ENCODE data around the gene MAPKAP1. TPM values are rescaled to one million over a fixed set of nuclear protein-coding genes. Genes with fewer than 3 reads are reported as not detected.

The MAPKAP1 gene
- total RNA-seq, 1 donor from 2014 or later = 49.6 TPM

DNA sequence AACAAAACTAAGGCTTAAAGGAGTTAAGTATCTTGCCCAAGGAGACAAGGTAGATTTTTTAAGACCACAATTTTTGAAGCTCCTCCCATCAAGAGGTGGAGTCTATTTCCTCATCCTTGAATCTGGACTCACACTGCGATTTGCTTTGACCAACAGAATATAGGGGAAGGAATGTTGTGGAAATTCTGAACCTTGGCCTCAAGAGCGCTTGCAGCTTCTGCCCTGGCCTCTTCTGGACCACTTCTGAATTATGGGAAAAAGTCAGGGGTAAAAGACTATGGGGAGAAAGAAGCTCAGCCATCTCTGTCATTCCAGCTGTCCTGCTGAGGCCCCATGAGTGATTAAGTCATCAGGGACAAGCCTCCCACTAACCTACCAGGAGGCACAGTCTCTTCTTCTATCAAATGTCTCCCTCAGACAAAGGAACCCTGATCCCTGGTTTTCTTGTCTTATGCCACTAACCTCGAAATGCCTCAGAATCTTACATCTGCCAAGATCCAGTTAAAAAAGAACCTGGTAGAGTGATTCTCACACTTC, 25.9 kb downstream of the MAPKAP1 start:
- Histone ChIP-seq H3K27ac (no peak overlapping the region), H3K4me3 (no peak overlapping the region), H3K9me3 (no peaks in the 10 kb centered on the region), H3K36me3 (no peaks in the 10 kb centered on the region), H3K27me3 (no peaks in the 10 kb centered on the region), H3K4me1 (no peaks in the 10 kb centered on the region)
- TF ChIP-seq, protein P1, sequence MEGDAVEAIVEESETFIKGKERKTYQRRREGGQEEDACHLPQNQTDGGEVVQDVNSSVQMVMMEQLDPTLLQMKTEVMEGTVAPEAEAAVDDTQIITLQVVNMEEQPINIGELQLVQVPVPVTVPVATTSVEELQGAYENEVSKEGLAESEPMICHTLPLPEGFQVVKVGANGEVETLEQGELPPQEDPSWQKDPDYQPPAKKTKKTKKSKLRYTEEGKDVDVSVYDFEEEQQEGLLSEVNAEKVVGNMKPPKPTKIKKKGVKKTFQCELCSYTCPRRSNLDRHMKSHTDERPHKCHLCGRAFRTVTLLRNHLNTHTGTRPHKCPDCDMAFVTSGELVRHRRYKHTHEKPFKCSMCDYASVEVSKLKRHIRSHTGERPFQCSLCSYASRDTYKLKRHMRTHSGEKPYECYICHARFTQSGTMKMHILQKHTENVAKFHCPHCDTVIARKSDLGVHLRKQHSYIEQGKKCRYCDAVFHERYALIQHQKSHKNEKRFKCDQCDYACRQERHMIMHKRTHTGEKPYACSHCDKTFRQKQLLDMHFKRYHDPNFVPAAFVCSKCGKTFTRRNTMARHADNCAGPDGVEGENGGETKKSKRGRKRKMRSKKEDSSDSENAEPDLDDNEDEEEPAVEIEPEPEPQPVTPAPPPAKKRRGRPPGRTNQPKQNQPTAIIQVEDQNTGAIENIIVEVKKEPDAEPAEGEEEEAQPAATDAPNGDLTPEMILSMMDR (IDR thresholded peaks at IDR 0.05) = no peak
- no peak for DNase-seq (ENCODE audit: low spot score in 2 of 2)
- intact Hi-C loops (cut with DNase I) = no loop called here

DNA sequence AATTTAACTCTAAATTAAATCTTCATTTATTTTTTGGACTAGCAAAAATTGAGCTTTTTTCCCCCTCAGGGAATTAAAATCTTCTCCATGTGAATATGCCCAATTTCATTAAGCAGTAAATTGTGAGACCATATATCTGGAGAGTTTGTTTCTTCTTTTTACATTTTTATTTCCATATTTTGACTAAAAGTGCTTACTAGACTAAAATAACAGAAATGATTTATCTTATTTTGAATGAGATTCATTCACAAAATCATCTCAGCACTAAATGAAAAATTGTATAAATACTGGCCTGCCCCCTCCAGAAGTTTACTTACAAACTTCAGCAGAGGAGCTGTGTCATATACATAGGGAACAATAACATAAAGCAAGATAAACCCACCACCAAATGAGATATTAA, 26.6 kb downstream of the MAPKAP1 start:
- Histone ChIP-seq H3K36me3 (no peaks in the 10 kb centered on the region), H3K27ac (no peak overlapping the region), H3K4me1 (no peaks in the 10 kb centered on the region), H3K4me3 (no peak overlapping the region), H3K9me3 (no peaks in the 10 kb centered on the region), H3K27me3 (no peaks in the 10 kb centered on the region)
- TF ChIP-seq, protein P1 (IDR thresholded peaks at IDR 0.05) = no peak
- intact Hi-C loops (cut with DNase I) = no loop called here
- no peak for DNase-seq (ENCODE audit: low spot score in 2 of 2)

DNA sequence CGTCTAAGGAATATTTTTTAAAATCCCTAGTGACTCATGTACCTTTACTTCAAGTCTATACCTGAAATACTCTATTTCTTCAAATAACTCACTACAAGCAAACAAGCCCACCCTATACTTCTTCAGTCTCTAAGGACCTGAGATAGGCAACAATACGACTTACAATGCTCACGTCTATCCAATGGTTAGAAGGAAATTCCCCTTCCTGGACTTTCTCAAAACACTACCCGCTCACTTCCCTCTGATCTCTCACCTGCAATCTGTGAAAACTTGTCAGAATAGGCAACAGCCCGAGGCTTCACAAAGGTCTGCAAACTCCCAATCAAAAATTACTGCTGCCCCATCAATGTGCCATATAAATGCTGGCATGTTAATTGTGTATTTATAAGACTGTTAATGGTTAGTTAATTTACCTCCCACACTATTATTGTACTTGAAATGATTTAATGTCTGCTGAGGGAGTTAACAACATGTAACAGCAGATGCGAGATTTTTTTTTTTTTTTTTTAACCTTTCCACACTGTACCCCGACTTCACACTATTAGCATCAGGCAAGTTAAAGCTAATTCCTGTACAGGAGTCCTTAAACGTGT, 27.3 kb downstream of the MAPKAP1 start:
- H3K9me3 ChIP-seq = no peaks in the 10 kb centered on the region
- TF ChIP-seq, protein P1 (IDR thresholded peaks at IDR 0.05) = no peak
- H3K27ac ChIP-seq = no peak overlapping the region
- intact Hi-C loops (cut with DNase I) = no loop called here
- H3K4me1 ChIP-seq = peaks cover 0 to 2% of the 10 kb centered on the region in 2 donors
- H3K4me3 ChIP-seq = no peak overlapping the region
- DNase-seq (ENCODE audit: low spot score in 2 of 2) = no peak
- no peaks in the 10 kb centered on the region for H3K36me3 ChIP-seq
- no peaks in the 10 kb centered on the region for H3K27me3 ChIP-seq

DNA sequence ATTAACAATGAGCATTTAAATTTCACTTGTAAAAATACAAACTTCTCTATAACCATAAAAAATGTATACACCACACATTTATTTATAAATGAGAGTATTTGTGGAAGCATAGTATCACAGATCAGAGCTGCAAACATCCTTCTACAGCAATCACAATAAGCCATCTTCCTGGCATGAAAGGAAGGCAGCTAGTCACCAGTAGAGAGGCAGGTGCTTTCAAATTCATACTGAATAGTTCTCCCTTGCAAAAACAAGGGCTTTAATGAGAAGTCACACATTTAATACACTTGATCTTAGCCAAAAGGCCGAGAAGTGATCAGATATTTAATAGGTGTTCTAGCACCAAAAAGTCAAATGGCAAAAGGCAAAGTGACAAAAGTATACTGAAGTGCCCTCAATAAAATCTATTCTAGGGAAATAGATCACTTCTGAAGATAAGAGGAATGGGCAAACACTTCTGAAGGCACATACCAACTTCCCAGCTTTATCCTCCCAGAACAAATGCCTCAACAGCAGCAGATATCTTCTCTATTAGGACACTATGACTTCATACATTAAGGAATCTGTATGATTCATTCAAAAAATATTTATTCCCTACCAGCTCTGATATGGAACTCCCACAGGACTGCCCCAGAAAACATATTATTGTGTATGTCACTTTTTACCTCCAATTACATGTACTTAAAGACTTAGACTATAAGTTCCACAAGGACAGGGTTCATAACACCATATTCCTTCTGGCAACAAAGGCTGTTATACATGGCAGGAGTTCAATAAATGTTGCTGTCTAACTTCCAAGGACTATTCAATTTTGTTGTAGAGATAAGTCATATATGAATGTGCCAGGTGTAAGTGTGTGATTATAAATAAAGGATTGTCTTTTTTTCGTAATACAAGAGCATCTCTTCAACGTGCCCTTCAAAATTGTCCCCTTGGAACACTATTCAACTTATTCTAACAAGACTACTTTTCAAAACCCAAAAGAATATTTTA, 31.7 kb downstream of the MAPKAP1 start:
- TF ChIP-seq, protein P1 (IDR thresholded peaks at IDR 0.05) = no peak

DNA sequence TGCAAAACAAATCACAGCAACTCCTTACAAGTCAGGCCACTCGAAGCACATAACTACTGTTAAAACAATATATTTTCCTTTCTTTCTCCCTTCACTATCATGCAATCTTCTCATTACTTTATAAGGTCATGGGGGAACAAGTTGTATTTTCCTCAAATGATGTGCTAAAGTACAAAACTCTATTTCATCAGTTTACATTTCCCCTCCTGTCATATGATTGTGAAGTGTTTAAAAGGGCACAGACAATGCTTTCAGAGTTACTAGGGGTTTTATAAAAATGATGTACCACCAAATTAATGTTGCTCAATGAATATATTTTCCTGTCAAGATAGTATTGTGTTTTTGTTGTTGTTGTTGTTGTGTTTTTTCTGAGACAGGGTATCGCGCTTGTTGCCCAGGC, 34.1 kb downstream of the MAPKAP1 start:
- Histone ChIP-seq H3K27me3 (no peaks in the 10 kb centered on the region), H3K4me3 (no peak overlapping the region), H3K36me3 (peaks cover 0 to 5% of the 10 kb centered on the region in 2 donors), H3K4me1 (peaks cover 0 to 2% of the 10 kb centered on the region in 2 donors), H3K9me3 (no peaks in the 10 kb centered on the region), H3K27ac (no peak overlapping the region)
- no peak for DNase-seq (ENCODE audit: low spot score in 2 of 2)
- TF ChIP-seq, protein P1 (IDR thresholded peaks at IDR 0.05) = no peak
- intact Hi-C loops (cut with DNase I) = no loop called here

More for the DNA sequence above, 31.7 kb downstream of the MAPKAP1 start:
- H3K36me3 ChIP-seq = no peaks in the 10 kb centered on the region
- no peaks in the 10 kb centered on the region for H3K27me3 ChIP-seq
- peaks cover 0 to 2% of the 10 kb centered on the region in 2 donors for H3K4me1 ChIP-seq
- intact Hi-C loops (cut with DNase I) = no loop called here
- H3K27ac ChIP-seq = peak overlapping the region in 1 of 2 donors; percentile 5
- no peaks in the 10 kb centered on the region for H3K9me3 ChIP-seq
- no peak for DNase-seq (ENCODE audit: low spot score in 2 of 2)
- no peak overlapping the region for H3K4me3 ChIP-seq

Data from ascending aorta (tissue), 2 donors.